Vagina (tissue), 2 donors: ENCODE data around the gene KRTAP20-4.

Source experiments
- POLR2A ChIP-seq, 2 donors: fragments of 450-650 bp; IDR thresholded peaks; one replicate each; pipeline ENCODE4 v1.6.1; 2017; ENCODE audit warnings: antibody characterized with exemption in 2 of 2, mild to moderate bottlenecking in 2 of 2, moderate library complexity in 2 of 2
- POLR2AphosphoS5 ChIP-seq, 2 donors: sonication (generic); formaldehyde crosslinking; IDR thresholded peaks; one replicate each; pipeline ENCODE4 v1.9.0; 2017; ENCODE audit warnings: antibody characterized with exemption in 2 of 2, mild to moderate bottlenecking in 2 of 2, low read depth in 1 of 2; ENCODE audit not compliant: insufficient read depth in 1 of 2
- TF ChIP-seq, protein P1 (sequence below), 3 experiments: fragments of 450-650 bp in 2 of 3; fragments of 200-600 bp in 1 of 3; sonication (generic) in 1 of 3; IDR thresholded peaks; one replicate each; pipeline ENCODE4 v1.5.1; 2017 to 2019; ENCODE audit warnings: antibody characterized with exemption in 3 of 3, mild to moderate bottlenecking in 2 of 3, moderate library complexity in 2 of 3

DNA sequence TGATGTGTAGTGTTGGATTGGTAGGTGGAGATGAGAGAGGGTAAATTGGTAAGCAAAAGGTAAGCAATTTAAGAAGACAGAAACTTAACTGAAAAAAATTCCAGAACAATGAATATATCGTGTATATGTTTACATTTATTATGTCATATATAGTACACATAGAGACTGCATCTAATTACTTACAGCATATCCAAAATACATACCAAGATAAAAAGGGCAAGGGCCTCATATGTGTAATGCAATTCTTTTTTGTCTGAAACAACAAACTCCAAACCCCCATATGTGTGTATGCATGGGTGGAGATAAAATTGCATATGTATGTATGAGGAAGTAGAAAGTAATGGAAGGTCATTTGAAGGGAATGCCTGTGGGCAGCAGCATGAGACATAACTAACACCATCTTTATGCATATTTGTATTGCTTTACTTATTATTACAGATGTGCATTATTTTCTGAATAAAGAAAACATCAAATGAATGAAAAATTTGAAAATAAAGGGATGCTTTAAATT lies 26.5 kb downstream of the KRTAP20-4 start:
- TF ChIP-seq, protein P1, sequence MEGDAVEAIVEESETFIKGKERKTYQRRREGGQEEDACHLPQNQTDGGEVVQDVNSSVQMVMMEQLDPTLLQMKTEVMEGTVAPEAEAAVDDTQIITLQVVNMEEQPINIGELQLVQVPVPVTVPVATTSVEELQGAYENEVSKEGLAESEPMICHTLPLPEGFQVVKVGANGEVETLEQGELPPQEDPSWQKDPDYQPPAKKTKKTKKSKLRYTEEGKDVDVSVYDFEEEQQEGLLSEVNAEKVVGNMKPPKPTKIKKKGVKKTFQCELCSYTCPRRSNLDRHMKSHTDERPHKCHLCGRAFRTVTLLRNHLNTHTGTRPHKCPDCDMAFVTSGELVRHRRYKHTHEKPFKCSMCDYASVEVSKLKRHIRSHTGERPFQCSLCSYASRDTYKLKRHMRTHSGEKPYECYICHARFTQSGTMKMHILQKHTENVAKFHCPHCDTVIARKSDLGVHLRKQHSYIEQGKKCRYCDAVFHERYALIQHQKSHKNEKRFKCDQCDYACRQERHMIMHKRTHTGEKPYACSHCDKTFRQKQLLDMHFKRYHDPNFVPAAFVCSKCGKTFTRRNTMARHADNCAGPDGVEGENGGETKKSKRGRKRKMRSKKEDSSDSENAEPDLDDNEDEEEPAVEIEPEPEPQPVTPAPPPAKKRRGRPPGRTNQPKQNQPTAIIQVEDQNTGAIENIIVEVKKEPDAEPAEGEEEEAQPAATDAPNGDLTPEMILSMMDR (IDR thresholded peaks at IDR 0.05): no peak
- TF ChIP-seq POLR2A (IDR thresholded peaks at IDR 0.05) (no peak), POLR2AphosphoS5 (IDR thresholded peaks at IDR 0.05; ENCODE audit: insufficient read depth in 1 of 2, low read depth in 1 of 2) (no peak)
